Measurements from ENCODE around the gene PPP1R14B. TPM values are rescaled to one million over a fixed set of nuclear protein-coding genes. Genes with fewer than 3 reads are reported as not detected.

PPP1R14B gene
- polyA plus RNA-seq, 1 experiment: 119 TPM

- peak overlapping the region; percentile 73 for H3K4me3 ChIP-seq (ENCODE audit: low read depth, low read length)
- peaks cover 8% of the 10 kb centered on the region for H3K27me3 ChIP-seq (ENCODE audit: control insufficient read depth, insufficient read depth, low read length)
- peak overlapping the region; percentile 2 for H3K27ac ChIP-seq (ENCODE audit: low read depth, low read length)
- no peaks in the 10 kb centered on the region for H3K9me3 ChIP-seq (ENCODE audit: control insufficient read depth, insufficient read depth, low read length)
- no peak for DNase-seq (ENCODE audit: low read depth, low spot score)
- TF ChIP-seq, protein P1, sequence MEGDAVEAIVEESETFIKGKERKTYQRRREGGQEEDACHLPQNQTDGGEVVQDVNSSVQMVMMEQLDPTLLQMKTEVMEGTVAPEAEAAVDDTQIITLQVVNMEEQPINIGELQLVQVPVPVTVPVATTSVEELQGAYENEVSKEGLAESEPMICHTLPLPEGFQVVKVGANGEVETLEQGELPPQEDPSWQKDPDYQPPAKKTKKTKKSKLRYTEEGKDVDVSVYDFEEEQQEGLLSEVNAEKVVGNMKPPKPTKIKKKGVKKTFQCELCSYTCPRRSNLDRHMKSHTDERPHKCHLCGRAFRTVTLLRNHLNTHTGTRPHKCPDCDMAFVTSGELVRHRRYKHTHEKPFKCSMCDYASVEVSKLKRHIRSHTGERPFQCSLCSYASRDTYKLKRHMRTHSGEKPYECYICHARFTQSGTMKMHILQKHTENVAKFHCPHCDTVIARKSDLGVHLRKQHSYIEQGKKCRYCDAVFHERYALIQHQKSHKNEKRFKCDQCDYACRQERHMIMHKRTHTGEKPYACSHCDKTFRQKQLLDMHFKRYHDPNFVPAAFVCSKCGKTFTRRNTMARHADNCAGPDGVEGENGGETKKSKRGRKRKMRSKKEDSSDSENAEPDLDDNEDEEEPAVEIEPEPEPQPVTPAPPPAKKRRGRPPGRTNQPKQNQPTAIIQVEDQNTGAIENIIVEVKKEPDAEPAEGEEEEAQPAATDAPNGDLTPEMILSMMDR (IDR thresholded peaks at IDR 0.05; ENCODE audit: low read depth, low read length): no peak
- ChIA-PET CTCF (interaction anchor here (0.7 to 12.0 kb wide), 3 partner anchors 16 to 69 kb away, joined by 3 to 124 read pairs (median 4); partner anchors contain the start of gene CATSPERZ), POLR2A (interaction anchor here (0.6 to 3.7 kb wide), 2 partner anchors 16 to 603 kb away, joined by 10 to 28 read pairs; no protein-coding TSS in a partner anchor)
Measured at GRCh38 chr11:64285885-64286800, 39.4 kb upstream of the PPP1R14B start.

DNA sequence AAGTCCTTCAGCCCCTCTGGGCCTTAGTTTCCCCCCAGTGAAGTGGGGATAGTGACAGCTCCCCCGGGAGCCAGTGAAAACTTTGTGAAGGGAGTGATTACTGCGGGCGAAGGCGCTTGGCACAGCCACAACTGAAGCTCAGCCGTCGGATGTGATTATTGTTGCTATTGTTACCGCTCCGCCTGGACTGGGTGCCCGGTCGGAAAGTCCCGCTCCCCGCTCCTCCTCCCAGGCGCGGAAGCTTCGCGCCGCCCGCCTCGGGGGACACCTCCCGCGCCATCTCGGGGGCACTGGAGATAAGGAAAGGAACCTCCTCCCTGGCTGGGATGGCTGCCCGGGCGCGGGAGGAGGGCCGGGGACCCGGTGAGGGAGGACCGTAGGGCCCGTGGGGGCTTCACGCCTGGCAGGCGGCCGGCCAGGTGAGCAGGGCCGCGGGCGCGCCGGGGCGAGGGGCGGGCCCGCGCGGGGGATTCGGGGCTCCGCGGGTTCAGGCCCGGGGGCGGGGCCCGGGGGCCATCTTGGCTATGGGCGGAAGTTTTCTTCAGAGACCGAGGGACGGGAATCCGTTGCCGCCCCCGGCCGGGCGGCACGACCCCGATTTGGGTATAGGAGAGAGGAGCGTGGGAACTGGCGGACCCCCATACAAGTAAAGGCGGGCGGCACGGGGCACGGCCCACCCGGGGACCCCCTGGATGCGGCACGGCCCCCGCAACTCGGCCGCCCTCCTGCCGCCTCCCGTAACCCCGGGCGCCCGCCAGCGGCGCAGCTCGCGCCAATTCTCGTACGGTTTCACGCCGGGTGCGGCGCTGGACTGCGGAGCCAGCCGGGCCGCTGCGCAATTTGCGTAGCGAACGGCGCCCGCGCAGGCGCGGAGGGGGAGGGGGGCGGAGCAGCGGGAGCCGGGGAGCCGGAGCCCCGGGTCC lies 38.5 kb upstream of the PPP1R14B start, which contains the start of gene GPR137:
Gene GPR137 (plus strand): TSS at position 887 of the 923 bp plus-strand sequence. CDS start 677 bp downstream, outside the sequence.
- Histone ChIP-seq H3K27me3 (ENCODE audit: control insufficient read depth, insufficient read depth, low read length) (no peaks in the 10 kb centered on the region), H3K4me3 (ENCODE audit: low read depth, low read length) (peak within 1 kb of the TSS; percentile 73), H3K27ac (ENCODE audit: low read depth, low read length) (peak within 1 kb of the TSS; percentile 88), H3K9me3 (ENCODE audit: control insufficient read depth, insufficient read depth, low read length) (no peaks in the 10 kb centered on the region)
- ChIA-PET POLR2A (interaction anchor here (0.5 to 3.7 kb wide), 3 partner anchors 15 to 20 kb away, joined by 3 to 28 read pairs (median 5); partner anchors contain the start of gene ESRRA), CTCF (interaction anchor here (0.6 to 12.0 kb wide), 5 partner anchors 14 to 70 kb away, joined by 3 to 124 read pairs (median 3); partner anchors contain the start of gene CATSPERZ)
- DNase-seq (ENCODE audit: low read depth, low spot score): no peak
- TF ChIP-seq, protein P1 (IDR thresholded peaks at IDR 0.05; ENCODE audit: low read depth, low read length): no peak

DNA sequence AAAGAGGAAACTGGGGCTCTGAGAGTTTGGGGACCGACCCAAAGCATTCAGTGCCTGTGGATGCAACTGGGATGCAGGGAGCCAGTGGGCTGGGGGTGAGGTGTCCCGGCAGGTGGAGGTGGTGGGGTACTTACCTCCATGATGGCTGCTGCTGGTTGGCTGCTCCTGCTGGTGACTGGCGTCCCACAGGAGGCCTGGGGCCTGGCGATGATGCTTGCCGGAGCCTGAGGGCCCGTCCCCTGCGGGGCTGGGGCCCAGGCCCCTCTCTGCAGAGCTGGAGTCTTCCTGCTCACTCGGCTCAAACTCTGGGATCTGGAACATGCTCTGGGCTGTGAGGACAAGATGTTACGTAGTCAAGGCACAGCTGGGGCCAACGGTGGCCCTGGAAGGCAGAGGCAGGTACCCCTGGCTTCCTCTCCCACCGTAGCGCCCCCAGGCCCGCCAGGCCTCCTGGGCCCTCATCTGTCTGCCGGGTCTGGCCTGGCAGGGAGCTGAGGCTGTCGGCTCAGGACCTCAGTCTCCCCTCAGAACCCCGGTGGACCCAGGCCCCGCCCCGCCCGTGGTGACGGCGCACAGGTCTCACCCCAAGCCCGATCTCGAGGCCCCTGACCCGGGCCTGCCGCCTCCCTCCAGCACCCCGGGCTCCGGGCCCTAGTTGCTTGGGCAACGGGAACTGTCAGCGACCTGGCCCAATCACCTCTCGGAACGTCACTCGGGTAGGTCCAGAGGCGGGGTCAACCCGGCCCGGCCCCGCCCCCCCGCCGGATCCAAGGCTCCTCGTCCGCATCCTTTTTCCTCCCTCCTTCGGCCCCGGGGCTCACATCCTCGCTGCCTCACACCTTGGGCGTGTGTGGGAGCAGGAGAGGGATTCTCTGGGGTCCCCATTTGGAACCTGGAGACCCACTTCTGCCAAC lies 37.6 kb upstream of the PPP1R14B start, which contains the start of gene BAD:
Gene BAD (minus strand): TSS at position 618 of the 914 bp plus-strand sequence. CDS start 297 bp downstream, at position 321.
- H3K27me3 ChIP-seq (ENCODE audit: control insufficient read depth, insufficient read depth, low read length): no peaks in the 10 kb centered on the region
- TF ChIP-seq, protein P1 (IDR thresholded peaks at IDR 0.05; ENCODE audit: low read depth, low read length): no peak
- DNase-seq (ENCODE audit: low read depth, low spot score): peak; percentile 68
- H3K27ac ChIP-seq (ENCODE audit: low read depth, low read length): peak within 1 kb of the TSS; percentile 88
- ChIA-PET CTCF (interaction anchor here (0.6 to 12.0 kb wide), 6 partner anchors 15 to 79 kb away, joined by 3 to 124 read pairs (median 4); partner anchors contain the start of gene CATSPERZ), POLR2A (interaction anchor here (0.6 to 3.7 kb wide), 4 partner anchors 14 to 88 kb away, joined by 3 to 28 read pairs (median 6); partner anchors contain the start of gene FKBP2)
- H3K4me3 ChIP-seq (ENCODE audit: low read depth, low read length): peak within 1 kb of the TSS; percentile 73
- H3K9me3 ChIP-seq (ENCODE audit: control insufficient read depth, insufficient read depth, low read length): no peaks in the 10 kb centered on the region

GRCh38 chr11:64283092-64283491 lies 36.3 kb upstream of the PPP1R14B start:
- Histone ChIP-seq H3K4me3 (ENCODE audit: low read depth, low read length) (no peak overlapping the region), H3K9me3 (ENCODE audit: control insufficient read depth, insufficient read depth, low read length) (no peaks in the 10 kb centered on the region), H3K27ac (ENCODE audit: low read depth, low read length) (no peak overlapping the region), H3K27me3 (ENCODE audit: control insufficient read depth, insufficient read depth, low read length) (no peaks in the 10 kb centered on the region)
- ChIA-PET CTCF (interaction anchor here (3.5 to 12.0 kb wide), 2 partner anchors 20 to 72 kb away, joined by 11 to 124 read pairs; partner anchors contain the start of gene CATSPERZ), POLR2A (interaction anchor here (0.9 to 3.7 kb wide), 2 partner anchors 12 to 42 kb away, joined by 3 to 28 read pairs; partner anchors contain the start of gene FKBP2)
- TF ChIP-seq, protein P1 (IDR thresholded peaks at IDR 0.05; ENCODE audit: low read depth, low read length): no peak
- no peak for DNase-seq (ENCODE audit: low read depth, low spot score)

Data from AG04450 (cell line).